Chondrocyte (in vitro differentiated cells): Measurements from ENCODE around the gene TLE1. TPM values are rescaled to one million over a fixed set of nuclear protein-coding genes. Genes with fewer than 3 reads are reported as not detected.

Source experiments
- DNase-seq: peaks from one replicate; pipeline ENCODE4 v3.0.0; 2021; ENCODE audit warnings: mixed read lengths, low spot score
- H3K27ac Mint-ChIP-seq: one replicate; pipeline ENCODE4 v1.8.0; 2021; ENCODE audit warnings: mild to moderate bottlenecking, moderate library complexity, mixed read lengths; ENCODE audit not compliant: unreplicated experiment
- H3K27me3 Mint-ChIP-seq: 2 replicates; pipeline ENCODE4 v1.8.0; 2021; ENCODE audit warnings: low read depth, mixed read lengths
- H3K36me3 Mint-ChIP-seq: 2 replicates; pipeline ENCODE4 v1.8.0; 2021; ENCODE audit warnings: low read depth, mixed read lengths
- H3K4me1 Mint-ChIP-seq: 2 replicates; pipeline ENCODE4 v1.8.0; 2021; ENCODE audit warnings: low read depth, mild to moderate bottlenecking, mixed read lengths
- H3K4me3 Mint-ChIP-seq: one replicate; pipeline ENCODE4 v1.8.0; 2021; ENCODE audit warnings: mild to moderate bottlenecking, moderate library complexity, mixed read lengths; ENCODE audit not compliant: unreplicated experiment
- H3K9me3 Mint-ChIP-seq: 2 replicates; pipeline ENCODE4 v1.8.0; 2021; ENCODE audit warnings: low read depth, mixed read lengths
- total RNA-seq: library from RNA; stranded (reverse); gene quantifications from 3 replicates; pipeline ENCODE4 v1.2.1, GENCODE V29; 2021
- TF ChIP-seq, protein P1 (sequence below): fragments of 200-600 bp; sonication (generic); IDR thresholded peaks from 2 replicates; pipeline ENCODE4 v1.5.0; 2021; ENCODE audit warnings: antibody characterized with exemption, mild to moderate bottlenecking, moderate library complexity

Gene TLE1
- total RNA-seq, 1 donor from 2014 or later = 12.6 TPM

DNA sequence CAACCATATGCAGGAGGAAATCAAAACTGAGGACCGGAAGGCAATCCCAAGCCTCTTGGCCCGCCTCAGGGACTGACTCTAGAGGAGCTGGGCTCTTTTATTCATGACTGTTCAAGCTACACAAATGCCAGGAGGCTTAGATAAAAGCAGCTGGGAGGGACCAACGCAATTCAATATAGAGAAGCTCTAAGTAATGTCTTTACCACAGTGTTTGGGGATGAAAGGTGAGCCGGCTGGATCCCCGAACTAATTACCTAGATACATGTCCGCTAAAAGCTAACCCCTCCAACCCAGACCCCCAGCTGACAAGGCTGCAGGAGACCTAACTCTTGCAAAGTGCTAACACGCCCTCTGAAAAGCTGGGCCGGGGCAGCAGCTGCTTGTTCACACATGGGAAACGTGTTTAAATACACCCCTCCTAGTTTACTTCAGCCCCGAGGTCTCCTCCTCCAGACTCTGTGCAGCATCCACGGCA lies 67.5 kb downstream of the TLE1 start:
- no peaks in the 10 kb centered on the region for H3K9me3 Mint-ChIP-seq
- H3K27ac Mint-ChIP-seq = no peak overlapping the region
- H3K27me3 Mint-ChIP-seq = no peaks in the 10 kb centered on the region
- no peak overlapping the region for H3K4me3 Mint-ChIP-seq
- no peak for DNase-seq
- TF ChIP-seq, protein P1, sequence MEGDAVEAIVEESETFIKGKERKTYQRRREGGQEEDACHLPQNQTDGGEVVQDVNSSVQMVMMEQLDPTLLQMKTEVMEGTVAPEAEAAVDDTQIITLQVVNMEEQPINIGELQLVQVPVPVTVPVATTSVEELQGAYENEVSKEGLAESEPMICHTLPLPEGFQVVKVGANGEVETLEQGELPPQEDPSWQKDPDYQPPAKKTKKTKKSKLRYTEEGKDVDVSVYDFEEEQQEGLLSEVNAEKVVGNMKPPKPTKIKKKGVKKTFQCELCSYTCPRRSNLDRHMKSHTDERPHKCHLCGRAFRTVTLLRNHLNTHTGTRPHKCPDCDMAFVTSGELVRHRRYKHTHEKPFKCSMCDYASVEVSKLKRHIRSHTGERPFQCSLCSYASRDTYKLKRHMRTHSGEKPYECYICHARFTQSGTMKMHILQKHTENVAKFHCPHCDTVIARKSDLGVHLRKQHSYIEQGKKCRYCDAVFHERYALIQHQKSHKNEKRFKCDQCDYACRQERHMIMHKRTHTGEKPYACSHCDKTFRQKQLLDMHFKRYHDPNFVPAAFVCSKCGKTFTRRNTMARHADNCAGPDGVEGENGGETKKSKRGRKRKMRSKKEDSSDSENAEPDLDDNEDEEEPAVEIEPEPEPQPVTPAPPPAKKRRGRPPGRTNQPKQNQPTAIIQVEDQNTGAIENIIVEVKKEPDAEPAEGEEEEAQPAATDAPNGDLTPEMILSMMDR = no peak
- peaks cover 2% of the 10 kb centered on the region for H3K36me3 Mint-ChIP-seq
- H3K4me1 Mint-ChIP-seq = peaks cover 21% of the 10 kb centered on the region

DNA sequence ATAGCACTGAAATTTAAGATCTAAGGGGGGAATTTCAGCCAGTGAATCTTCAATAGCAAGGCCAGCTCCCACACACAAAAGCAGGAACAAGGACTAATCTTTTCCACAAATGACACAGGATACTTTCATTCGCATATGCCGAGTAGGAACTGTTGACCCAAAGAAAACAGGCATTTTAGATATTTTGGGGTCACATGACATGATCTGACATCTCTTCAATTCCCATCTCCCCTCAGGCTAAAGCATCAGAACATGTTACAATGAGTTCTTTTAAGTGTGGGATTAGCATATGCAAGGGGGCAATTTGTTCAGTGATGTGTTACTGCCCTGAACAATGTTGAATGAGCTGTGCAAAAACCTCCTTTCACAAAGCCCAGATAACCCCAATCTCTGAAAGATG lies 68.2 kb downstream of the TLE1 start:
- no peak overlapping the region for H3K27ac Mint-ChIP-seq
- peaks cover 2% of the 10 kb centered on the region for H3K36me3 Mint-ChIP-seq
- peaks cover 22% of the 10 kb centered on the region for H3K4me1 Mint-ChIP-seq

DNA sequence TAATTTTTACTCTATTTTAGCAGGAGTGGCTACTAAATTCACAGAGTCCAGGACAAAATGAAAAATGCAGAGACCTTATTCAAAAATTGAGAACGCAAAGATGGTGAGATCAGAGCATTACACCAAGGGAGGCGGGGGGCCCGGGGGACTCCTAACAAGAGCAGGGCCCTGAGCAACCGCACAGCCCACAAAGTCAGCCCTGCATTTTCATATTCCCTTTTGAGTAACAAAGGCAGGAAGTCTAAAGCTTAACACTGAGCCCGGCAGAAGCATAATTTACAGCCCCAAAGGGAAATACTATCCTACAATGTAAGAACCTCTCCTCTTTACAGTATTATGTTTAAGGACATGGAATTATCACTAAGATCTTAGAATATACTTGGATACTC lies 69.4 kb downstream of the TLE1 start:
- Mint-ChIP-seq H3K27ac (no peak overlapping the region), H3K27me3 (no peaks in the 10 kb centered on the region), H3K4me3 (no peak overlapping the region), H3K4me1 (peaks cover 17% of the 10 kb centered on the region), H3K9me3 (no peaks in the 10 kb centered on the region), H3K36me3 (peaks cover 4% of the 10 kb centered on the region)
- TF ChIP-seq, protein P1 = no peak
- no peak for DNase-seq

More for the DNA sequence above, 68.2 kb downstream of the TLE1 start:
- DNase-seq = no peak
- Mint-ChIP-seq H3K9me3 (no peaks in the 10 kb centered on the region), H3K4me3 (no peak overlapping the region), H3K27me3 (no peaks in the 10 kb centered on the region)
- TF ChIP-seq, protein P1 = no peak

DNA sequence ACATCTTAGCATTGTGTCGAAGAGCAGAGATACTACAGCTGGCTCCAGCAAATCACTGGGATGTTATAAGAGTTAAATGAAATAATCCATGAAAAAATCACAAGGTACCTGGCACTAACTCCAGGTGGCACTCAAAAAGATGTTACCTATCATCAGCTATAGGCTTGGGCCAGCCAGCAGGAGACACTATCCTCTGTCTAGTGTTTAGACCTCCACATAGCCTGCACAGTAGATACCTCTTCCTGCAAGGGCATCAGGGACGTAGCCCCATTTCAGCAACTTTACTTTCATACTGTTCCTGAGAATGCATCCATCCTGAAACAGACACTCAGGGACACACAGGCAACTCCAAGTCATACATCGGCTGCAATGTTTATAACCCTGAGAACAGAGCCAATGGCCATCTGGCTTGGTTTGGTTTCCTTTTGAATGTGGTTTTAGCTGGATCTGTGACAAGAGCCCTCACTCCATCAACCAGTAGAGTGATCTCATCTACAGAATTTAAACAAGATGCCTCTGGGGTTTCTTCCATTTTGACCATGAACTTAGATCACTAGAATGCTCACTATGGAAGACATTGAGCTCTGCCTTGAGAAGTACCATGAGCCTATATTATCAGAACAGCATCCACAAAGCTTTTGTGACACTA lies 69.9 kb downstream of the TLE1 start:
- no peak overlapping the region for H3K4me3 Mint-ChIP-seq

DNA sequence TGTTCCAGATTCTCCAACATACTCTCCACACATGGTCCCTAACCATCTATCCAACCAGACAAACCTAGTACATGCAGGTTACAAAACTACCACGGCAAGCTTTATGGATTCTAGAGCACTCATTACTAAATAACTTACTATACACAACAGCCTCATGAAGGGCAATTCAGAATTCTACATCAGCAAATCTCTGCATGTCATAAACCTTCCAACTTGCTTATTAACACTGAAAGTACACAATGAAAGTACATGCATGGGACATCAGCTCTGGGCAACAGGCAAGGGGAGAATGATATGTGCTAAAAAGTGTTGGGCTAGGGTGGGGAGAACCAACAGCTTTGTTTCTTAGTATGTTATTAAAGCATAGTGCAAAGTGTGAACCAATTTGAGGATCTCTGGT lies 70.4 kb downstream of the TLE1 start:
- Mint-ChIP-seq H3K9me3 (no peaks in the 10 kb centered on the region), H3K27ac (no peak overlapping the region), H3K27me3 (no peaks in the 10 kb centered on the region), H3K36me3 (peaks cover 4% of the 10 kb centered on the region), H3K4me3 (no peak overlapping the region), H3K4me1 (peaks cover 20% of the 10 kb centered on the region)
- no peak for DNase-seq
- TF ChIP-seq, protein P1 = no peak

More for the DNA sequence above, 69.9 kb downstream of the TLE1 start:
- Mint-ChIP-seq H3K36me3 (peaks cover 4% of the 10 kb centered on the region), H3K27me3 (no peaks in the 10 kb centered on the region), H3K27ac (no peak overlapping the region), H3K4me1 (peaks cover 16% of the 10 kb centered on the region), H3K9me3 (no peaks in the 10 kb centered on the region)
- TF ChIP-seq, protein P1 = no peak
- DNase-seq = no peak
